ENCODE data around the gene GATA2. TPM values are rescaled to one million over a fixed set of nuclear protein-coding genes. Genes with fewer than 3 reads are reported as not detected.

The GATA2 gene
- 8.5 and 12.4 TPM in 2 replicates for total RNA-seq

GRCh38 chr3:128492671-128493569 is at the start of gene GATA2:
GATA2 (minus strand) TSS chr3:128493201; CDS start chr3:128487031, 6,170 bp downstream.

GRCh38 chr3:128466840-128467541 is 26.0 kb downstream of the GATA2 start, which contains the start of gene DNAJB8:
DNAJB8 (minus strand) TSS chr3:128466890; CDS start chr3:128463245, 3,645 bp downstream.

Other genes with a start within 250 kb of the GATA2 start
- not detected in 2 replicates for gene DNAJB8, start 26.3 kb downstream of the GATA2 start, total RNA-seq
- gene RPN1, start 157.6 kb upstream of the GATA2 start, total RNA-seq, result 497 and 503 TPM in 2 replicates
- 33.6 and 35.1 TPM in 2 replicates for gene RAB7A, start 233.0 kb upstream of the GATA2 start, total RNA-seq